Adrenal gland (tissue), 12 donors: ENCODE data around the gene TRAPPC2L. TPM values are rescaled to one million over a fixed set of nuclear protein-coding genes. Genes with fewer than 3 reads are reported as not detected.

ENCODE experiments used
- DNase-seq, 7 donors: peaks; one replicate each; pipeline ENCODE4 v3.0.0-alpha.2; 2019 to 2020
- H3K27ac ChIP-seq, 5 donors: fragments of 200-600 bp; sonication (generic) in 4 of 5; 1 replicate in 3 of 5; 2 replicates in 2 of 5; pipeline versions ENCODE4 v1.5.1 to v1.8.0; 2016 to 2020; ENCODE audit warnings: mild to moderate bottlenecking in 1 of 5
- H3K27me3 ChIP-seq: fragments of 200-600 bp; 2 replicates; pipeline ENCODE4 v1.8.0; 2021
- H3K36me3 ChIP-seq, 2 donors: fragments of 200-600 bp; replicated peaks in 1 of 2; 1 replicate in 1 of 2; 2 replicates in 1 of 2; pipeline versions ENCODE4 v1.5.1 to v1.8.0; 2018 to 2022
- H3K4me1 ChIP-seq, 2 donors: fragments of 200-600 bp; replicated peaks in 1 of 2; 1 replicate in 1 of 2; 2 replicates in 1 of 2; pipeline versions ENCODE4 v1.5.1 to v1.8.0; 2018 to 2021
- H3K4me3 ChIP-seq, 4 donors: fragments of 200-600 bp; sonication (generic) in 3 of 4; one replicate each; pipeline ENCODE4 v1.5.1; 2016 to 2018
- H3K9me3 ChIP-seq, 3 donors: fragments of 200-600 bp; sonication (generic) in 1 of 3; replicated peaks in 1 of 3; 1 replicate in 2 of 3; 2 replicates in 1 of 3; pipeline versions ENCODE4 v1.5.1 to v1.8.0; 2016 to 2021
- POLR2A ChIP-seq, 2 donors: fragments of 450-650 bp; IDR thresholded peaks; one replicate each; pipeline ENCODE4 v1.6.1; 2017; ENCODE audit warnings: antibody characterized with exemption in 2 of 2, mild to moderate bottlenecking in 2 of 2, moderate library complexity in 1 of 2
- WGBS, 4 donors: extraction: QIAGEN DNeasy Blood & Tissue Kit in 2 of 4; methylation state at CpG; one replicate each; pipeline versions ENCODE4 v1.1.5 to v1.1.7; 2013 to 2017; 5-methylcytosine and 5-hydroxymethylcytosine counted together
- intact Hi-C, 2 donors: fragments of 100-400 bp; cut with DNase I; formaldehyde crosslinking; loops; one replicate each; pipeline versions ENCODE4 v1.14.1 to v1.15.0; 2022 to 2023
- polyA plus RNA-seq, 3 donors: library from polyadenylated mRNA; stranded (reverse); fragments of 200-250 nt in 2 of 3; fragments of 350-450 nt in 1 of 3; fragmentation: Illumina TruSeq in 1 of 3; extraction: RNeasy Lipid Tissue Mini Kit (QIAGEN cat#74804) in 1 of 3; gene quantifications; one replicate each; pipeline ENCODE4 v1.2.3, GENCODE V29; 2013 to 2014
- total RNA-seq, 9 donors: library from RNA; depleted of rRNA in 4 of 9; stranded (reverse); fragments of >200 nt in 4 of 9; fragments of 120-200 nt in 1 of 9; fragmentation: NEBNext Ultra II Directional in 1 of 9; extraction: Animal tissue kit (Norgen Biotek cat#: 25700) in 1 of 9; gene quantifications; one replicate each; pipeline versions ENCODE4 v1.1.0 to v1.2.4, GENCODE V29; 2013 to 2023
- TF ChIP-seq, protein P1 (sequence below), 6 experiments: fragments of 450-650 bp in 4 of 6; fragments of 200-600 bp in 2 of 6; sonication (generic) in 1 of 6; IDR thresholded peaks; 1 replicate in 5 of 6; 2 replicates in 1 of 6; pipeline versions ENCODE4 v1.5.1 to v1.8.0; 2016 to 2021; ENCODE audit warnings: antibody characterized with exemption in 6 of 6, mild to moderate bottlenecking in 2 of 6, moderate library complexity in 1 of 6
- donor health status: healthy with polysubstance abuse.
- donor health status: Bipolar disorder and iron deficiency.
- donor health status: DM: yes; HTN: yes; CAD: no.
- donor health status: DM: no; HTN: no; CAD: no.
- donor health status: DM: no; HTN: no; CAD: no.
- donor health status: DM: yes; HTN: yes; CAD: no.

The TRAPPC2L gene
- total and polyA plus RNA-seq, 12 donors = 56.7 to 279 (median 149) TPM

- H3K27me3 ChIP-seq = no peaks in the 10 kb centered on the region
- peak in 4 of 7 donors; percentile 17 to 65 (median 46) for DNase-seq
- H3K4me1 ChIP-seq = peaks cover 15 to 54% of the 10 kb centered on the region in 2 donors
- TF ChIP-seq, protein P1, sequence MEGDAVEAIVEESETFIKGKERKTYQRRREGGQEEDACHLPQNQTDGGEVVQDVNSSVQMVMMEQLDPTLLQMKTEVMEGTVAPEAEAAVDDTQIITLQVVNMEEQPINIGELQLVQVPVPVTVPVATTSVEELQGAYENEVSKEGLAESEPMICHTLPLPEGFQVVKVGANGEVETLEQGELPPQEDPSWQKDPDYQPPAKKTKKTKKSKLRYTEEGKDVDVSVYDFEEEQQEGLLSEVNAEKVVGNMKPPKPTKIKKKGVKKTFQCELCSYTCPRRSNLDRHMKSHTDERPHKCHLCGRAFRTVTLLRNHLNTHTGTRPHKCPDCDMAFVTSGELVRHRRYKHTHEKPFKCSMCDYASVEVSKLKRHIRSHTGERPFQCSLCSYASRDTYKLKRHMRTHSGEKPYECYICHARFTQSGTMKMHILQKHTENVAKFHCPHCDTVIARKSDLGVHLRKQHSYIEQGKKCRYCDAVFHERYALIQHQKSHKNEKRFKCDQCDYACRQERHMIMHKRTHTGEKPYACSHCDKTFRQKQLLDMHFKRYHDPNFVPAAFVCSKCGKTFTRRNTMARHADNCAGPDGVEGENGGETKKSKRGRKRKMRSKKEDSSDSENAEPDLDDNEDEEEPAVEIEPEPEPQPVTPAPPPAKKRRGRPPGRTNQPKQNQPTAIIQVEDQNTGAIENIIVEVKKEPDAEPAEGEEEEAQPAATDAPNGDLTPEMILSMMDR (IDR thresholded peaks at IDR 0.05) = no peak
- no peak for TF ChIP-seq POLR2A (IDR thresholded peaks at IDR 0.05)
- WGBS, 4 donors = 10 to 57% (median 22%) methylated on average over 11 to 44 of the region's 53 CpGs
- H3K36me3 ChIP-seq = peaks cover 0 to 29% of the 10 kb centered on the region in 2 donors
- H3K9me3 ChIP-seq = no peaks in the 10 kb centered on the region
- peak overlapping the region in 2 of 5 donors; percentile 87 to 92 for H3K27ac ChIP-seq
- intact Hi-C loops = loop anchor here in 1 of 2 donors (5.0 kb wide), 1 partner anchor 39 kb away; no protein-coding TSS in a partner anchor
- peak overlapping the region in 2 of 4 donors; percentile 85 to 93 for H3K4me3 ChIP-seq
These were observed 652 bp upstream of the TRAPPC2L start for GRCh38 chr16:88856122-88856827.

DNA sequence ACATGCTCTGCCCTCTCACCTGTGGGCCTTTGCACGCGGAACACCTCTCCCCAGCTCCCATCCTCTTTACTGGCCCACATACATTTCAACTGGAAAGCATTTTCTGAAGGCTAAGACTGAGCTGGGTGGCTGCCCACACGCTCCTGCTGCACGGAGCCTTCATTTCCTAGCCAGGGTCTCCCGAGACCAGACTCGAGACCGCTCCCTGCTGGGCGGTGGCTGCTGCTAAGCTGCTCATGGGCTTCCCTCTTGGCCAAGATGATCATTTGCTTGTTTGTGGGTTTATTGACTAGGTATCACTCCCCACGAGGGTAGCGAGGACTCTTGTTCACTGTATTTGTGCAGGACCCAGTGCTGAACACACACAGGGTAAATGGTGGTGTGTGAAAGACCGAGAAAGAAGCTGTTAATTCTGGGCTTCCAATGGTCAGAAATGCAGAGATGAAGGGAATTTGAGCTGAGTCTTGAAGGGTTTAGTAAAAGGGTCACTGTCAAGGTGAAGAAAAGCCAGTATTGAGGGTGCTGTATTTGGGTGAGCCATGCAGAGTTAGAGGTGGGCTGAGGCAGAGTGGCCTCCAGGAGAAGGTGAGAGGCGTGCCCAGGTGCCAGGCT lies 907 bp downstream of the TRAPPC2L start:
- DNase-seq = peak; percentile 78 to 91 (median 84)
- no peak for TF ChIP-seq POLR2A (IDR thresholded peaks at IDR 0.05)
- TF ChIP-seq, protein P1 (IDR thresholded peaks at IDR 0.05) = peak in 5 of 6 experiments; percentile 57 to 70 (median 65)
- WGBS, 4 donors = 12 to 16% (median 15%) methylated on average over 12 of the region's 12 CpGs
- H3K27ac ChIP-seq = peak overlapping the region; percentile 36 to 92 (median 86)
- H3K36me3 ChIP-seq = peaks cover 0 to 43% of the 10 kb centered on the region in 2 donors
- peaks cover 18 to 60% of the 10 kb centered on the region in 2 donors for H3K4me1 ChIP-seq
- H3K9me3 ChIP-seq = no peaks in the 10 kb centered on the region
- H3K4me3 ChIP-seq = peak overlapping the region; percentile 68 to 97 (median 89)
- intact Hi-C loops = loop anchor here in 1 of 2 donors (5.0 kb wide), 1 partner anchor 41 kb away; no protein-coding TSS in a partner anchor
- no peaks in the 10 kb centered on the region for H3K27me3 ChIP-seq

DNA sequence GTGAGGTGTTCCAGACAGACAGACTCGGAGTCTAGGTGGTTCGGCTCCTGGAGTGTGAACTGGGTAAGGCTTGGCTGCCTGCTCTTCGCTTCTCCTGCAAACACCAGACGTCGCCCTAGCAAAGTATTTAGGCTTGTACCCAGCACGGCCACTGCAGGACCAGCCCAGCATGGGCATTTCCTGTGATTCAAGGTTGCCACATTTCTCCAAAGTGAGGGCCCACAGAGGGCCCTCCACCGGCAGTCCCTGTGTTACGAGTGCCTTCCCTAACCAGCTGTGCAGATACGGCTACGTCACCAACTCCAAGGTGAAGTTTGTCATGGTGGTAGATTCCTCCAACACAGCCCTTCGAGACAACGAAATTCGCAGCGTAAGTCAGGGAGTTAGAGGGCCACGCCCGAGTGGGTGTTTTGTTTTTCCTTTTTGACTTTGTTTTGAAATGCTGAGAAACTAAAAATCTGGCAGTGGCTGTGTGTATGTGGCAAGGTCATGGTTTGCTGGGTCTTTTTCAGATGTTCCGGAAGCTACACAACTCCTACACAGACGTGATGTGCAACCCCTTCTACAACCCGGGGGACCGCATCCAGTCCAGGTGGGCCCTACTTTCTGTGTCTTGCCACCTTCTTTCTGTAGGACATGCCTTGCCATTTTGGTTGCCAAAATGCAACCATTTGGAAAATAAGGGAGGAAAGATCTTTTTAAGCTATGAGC lies 2.6 kb downstream of the TRAPPC2L start:
- peak in 6 of 7 donors; percentile 68 to 75 (median 72) for DNase-seq
- Histone ChIP-seq H3K27ac (peak overlapping the region in 4 of 5 donors; percentile 4 to 87 (median 44)), H3K9me3 (no peaks in the 10 kb centered on the region), H3K4me3 (no peak overlapping the region), H3K4me1 (peaks cover 18 to 60% of the 10 kb centered on the region in 2 donors), H3K27me3 (no peaks in the 10 kb centered on the region), H3K36me3 (peaks cover 0 to 45% of the 10 kb centered on the region in 2 donors)
- TF ChIP-seq POLR2A (IDR thresholded peaks at IDR 0.05) = peak in 1 of 2 donors; percentile 46
- TF ChIP-seq, protein P1 (IDR thresholded peaks at IDR 0.05) = peak in 3 of 6 experiments; percentile 14 to 16 (median 15)
- intact Hi-C loops = loop anchor here in 1 of 2 donors (5.0 kb wide), 1 partner anchor 42 kb away; no protein-coding TSS in a partner anchor
- 63 to 74% (median 67%) methylated on average over 16 to 20 of the region's 20 CpGs for WGBS, 4 donors
